BE2C (cell line): ENCODE data around the gene SMTNL1.
A peak's percentile ranks its signal among the peaks of the same experiment; 100 is the strongest.
"Not testable (repeated sequence)": the region's sequence is repeated elsewhere in the genome, so short reads cannot be mapped to it uniquely, and the experiment has no call there.

Source experiments
- DNase-seq: peaks from one replicate; pipeline ENCODE4 v3.0.0-alpha.2; 2020
- H3K27me3 ChIP-seq: fragments of 250-450 bp; sonication (Bioruptor Pico); 2 replicates; pipeline ENCODE4 v1.5.1; 2020; ENCODE audit warnings: mild to moderate bottlenecking
- H3K36me3 ChIP-seq: fragments of 250-450 bp; sonication (Bioruptor Pico); 2 replicates; pipeline ENCODE4 v1.5.1; 2020; ENCODE audit warnings: mild to moderate bottlenecking
- H3K4me1 ChIP-seq: fragments of 250-450 bp; sonication (Bioruptor Pico); 2 replicates; pipeline ENCODE4 v1.5.1; 2020
- H3K4me3 ChIP-seq: 2 replicates; pipeline ENCODE4 v1.5.1; 2011; ENCODE audit warnings: low read depth, low read length
- H3K9me3 ChIP-seq: fragments of 250-450 bp; sonication (Bioruptor Pico); 2 replicates; pipeline ENCODE4 v1.5.1; 2020
- TF ChIP-seq, protein P1 (sequence below): IDR thresholded peaks from 2 replicates; pipeline ENCODE4 v1.5.1; 2012; ENCODE audit warnings: mild to moderate bottlenecking, low read depth, low read length

Gene SMTNL1

GRCh38 chr11:57523419-57523818 is 14.0 kb upstream of the SMTNL1 start:
- Histone ChIP-seq H3K4me3 (no peak overlapping the region), H3K4me1 (no peaks in the 10 kb centered on the region), H3K27me3 (no peaks in the 10 kb centered on the region), H3K9me3 (no peaks in the 10 kb centered on the region), H3K36me3 (no peaks in the 10 kb centered on the region)
- TF ChIP-seq, protein P1, sequence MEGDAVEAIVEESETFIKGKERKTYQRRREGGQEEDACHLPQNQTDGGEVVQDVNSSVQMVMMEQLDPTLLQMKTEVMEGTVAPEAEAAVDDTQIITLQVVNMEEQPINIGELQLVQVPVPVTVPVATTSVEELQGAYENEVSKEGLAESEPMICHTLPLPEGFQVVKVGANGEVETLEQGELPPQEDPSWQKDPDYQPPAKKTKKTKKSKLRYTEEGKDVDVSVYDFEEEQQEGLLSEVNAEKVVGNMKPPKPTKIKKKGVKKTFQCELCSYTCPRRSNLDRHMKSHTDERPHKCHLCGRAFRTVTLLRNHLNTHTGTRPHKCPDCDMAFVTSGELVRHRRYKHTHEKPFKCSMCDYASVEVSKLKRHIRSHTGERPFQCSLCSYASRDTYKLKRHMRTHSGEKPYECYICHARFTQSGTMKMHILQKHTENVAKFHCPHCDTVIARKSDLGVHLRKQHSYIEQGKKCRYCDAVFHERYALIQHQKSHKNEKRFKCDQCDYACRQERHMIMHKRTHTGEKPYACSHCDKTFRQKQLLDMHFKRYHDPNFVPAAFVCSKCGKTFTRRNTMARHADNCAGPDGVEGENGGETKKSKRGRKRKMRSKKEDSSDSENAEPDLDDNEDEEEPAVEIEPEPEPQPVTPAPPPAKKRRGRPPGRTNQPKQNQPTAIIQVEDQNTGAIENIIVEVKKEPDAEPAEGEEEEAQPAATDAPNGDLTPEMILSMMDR, result no peak
- DNase-seq, result no peak

DNA sequence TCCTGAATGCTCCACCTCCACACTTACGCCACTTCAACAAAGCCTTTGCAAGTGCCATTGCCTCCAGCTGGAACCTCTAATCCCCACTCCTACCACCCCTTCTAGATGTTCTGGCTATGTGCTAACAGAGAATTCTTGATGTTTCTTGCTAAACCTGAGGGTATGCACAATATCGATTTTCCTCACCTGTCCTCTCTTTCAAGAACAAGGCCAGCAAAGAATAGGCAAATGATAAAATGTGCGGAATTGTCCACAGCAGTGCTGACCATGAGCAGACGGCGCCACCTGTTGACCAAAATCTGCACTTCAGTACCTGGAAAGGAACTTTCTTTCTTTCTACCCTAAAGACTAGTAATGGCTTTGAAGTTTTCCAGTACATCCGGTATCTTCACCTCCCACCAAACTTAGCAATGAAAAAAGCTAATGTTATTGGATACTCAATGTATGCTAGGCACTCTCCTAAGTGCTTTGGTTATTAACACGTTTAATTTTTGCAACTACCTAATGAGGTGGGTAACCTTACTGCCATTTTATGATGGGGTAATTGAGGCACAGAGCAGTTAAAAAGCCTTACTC is 10.3 kb upstream of the SMTNL1 start:
- Histone ChIP-seq H3K9me3 (no peaks in the 10 kb centered on the region), H3K4me1 (no peaks in the 10 kb centered on the region), H3K27me3 (no peaks in the 10 kb centered on the region), H3K4me3 (no peak overlapping the region), H3K36me3 (no peaks in the 10 kb centered on the region)
- peak; percentile 60 for DNase-seq
- TF ChIP-seq, protein P1, result peak; percentile 80

- Histone ChIP-seq H3K36me3 (no peaks in the 10 kb centered on the region), H3K4me3 (no peak overlapping the region)
Measured at GRCh38 chr11:57529012-57529411, 8.4 kb upstream of the SMTNL1 start.

GRCh38 chr11:57530215-57530595 is 7.2 kb upstream of the SMTNL1 start:
- Histone ChIP-seq H3K36me3 (no peaks in the 10 kb centered on the region), H3K4me1 (no peaks in the 10 kb centered on the region), H3K9me3 (no peaks in the 10 kb centered on the region), H3K27me3 (no peaks in the 10 kb centered on the region), H3K4me3 (peak overlapping the region; percentile 89)
- TF ChIP-seq, protein P1, result no peak
- peak; percentile 9 for DNase-seq

More at GRCh38 chr11:57529012-57529411, 8.4 kb upstream of the SMTNL1 start:
- Histone ChIP-seq H3K4me1 (no peaks in the 10 kb centered on the region), H3K9me3 (no peaks in the 10 kb centered on the region), H3K27me3 (no peaks in the 10 kb centered on the region)
- DNase-seq, result no peak
- TF ChIP-seq, protein P1, result no peak

DNA sequence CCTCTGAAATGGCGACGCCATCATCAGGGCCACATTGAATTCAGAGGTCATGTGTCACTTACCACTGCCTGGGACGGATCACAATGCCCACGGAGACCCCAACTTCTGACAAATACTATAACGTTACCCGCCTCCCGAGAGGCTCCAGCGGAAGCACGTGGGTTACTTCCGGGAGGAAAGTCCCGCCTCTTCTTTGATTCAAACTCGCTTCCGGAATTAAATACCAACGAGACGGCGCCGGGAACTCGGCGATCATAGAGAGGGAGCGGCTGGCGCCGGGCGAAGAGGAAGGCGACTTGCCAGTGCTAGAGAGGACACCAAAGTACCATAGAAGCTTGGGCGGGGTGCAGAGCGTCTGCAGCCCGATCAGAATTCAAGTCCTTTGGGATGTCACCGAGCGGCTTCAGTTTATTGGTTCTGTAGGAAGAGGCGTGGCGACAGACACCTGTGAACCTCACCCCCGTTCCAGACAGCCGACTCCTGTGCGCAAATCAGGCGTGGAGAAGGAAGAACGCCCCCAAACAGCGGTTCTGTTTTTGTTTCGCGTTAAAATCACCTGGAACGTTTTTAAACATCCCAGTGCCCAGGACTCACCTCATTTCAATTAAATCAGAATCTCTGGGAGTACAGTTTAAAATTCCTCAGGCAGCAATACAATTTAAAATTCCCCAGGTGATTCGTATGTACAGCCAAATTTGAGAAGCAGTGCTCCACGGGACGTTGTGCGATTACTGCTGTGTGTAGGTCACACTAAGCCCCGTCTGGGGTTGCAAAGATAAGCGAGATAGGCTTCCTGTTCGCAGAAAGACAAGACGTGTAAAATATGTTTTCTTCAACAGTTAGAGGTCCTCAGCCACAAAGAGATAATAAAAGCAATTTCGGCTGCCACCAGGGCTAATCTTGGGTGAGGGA is 6.5 kb upstream of the SMTNL1 start, which contains the start of gene TIMM10:
Gene TIMM10, minus strand, starts transcription at position 159 of the 912 bp plus-strand sequence. CDS start 565 bp downstream, outside the sequence.
- no peaks in the 10 kb centered on the region for H3K27me3 ChIP-seq
- H3K9me3 ChIP-seq, result no peaks in the 10 kb centered on the region
- H3K36me3 ChIP-seq, result no peaks in the 10 kb centered on the region
- DNase-seq, result peak; percentile 88
- TF ChIP-seq, protein P1, result no peak
- no peaks in the 10 kb centered on the region for H3K4me1 ChIP-seq
- H3K4me3 ChIP-seq, result peak within 1 kb of the TSS; percentile 89

DNA sequence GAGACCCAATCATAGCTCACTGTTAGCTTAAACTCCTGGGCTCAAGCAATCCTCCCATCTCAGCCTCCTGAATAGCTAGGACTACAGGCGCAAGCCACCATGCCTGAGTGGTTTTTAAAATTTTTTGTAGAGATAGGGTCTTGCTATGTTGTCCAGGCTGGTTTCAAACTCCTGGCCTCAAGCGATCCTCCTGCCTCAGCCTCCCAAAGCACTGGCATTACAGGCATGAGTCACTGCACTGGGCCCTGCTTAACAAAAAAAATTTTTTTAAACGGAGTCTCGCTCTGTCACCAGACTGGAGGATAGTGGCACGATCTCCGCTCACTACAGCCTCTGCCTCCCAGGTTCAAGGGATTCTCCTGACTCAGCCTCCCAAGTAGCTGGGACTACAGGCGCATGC is 2.9 kb upstream of the SMTNL1 start:
- not testable (repeated sequence) for H3K4me3 ChIP-seq, H3K27me3 ChIP-seq, H3K9me3 ChIP-seq, DNase-seq, H3K36me3 ChIP-seq, H3K4me1 ChIP-seq
